ENCODE measurements around the gene C1QA.

GRCh38 chr1:22681556-22682276 is 45.3 kb downstream of the C1QA start:
- TF ChIP-seq LEF1 (IDR thresholded peaks at IDR 0.05; ENCODE audit: borderline replicate concordance) (no peak), NFRKB (IDR thresholded peaks at IDR 0.05) (no peak), ZNF384 (IDR thresholded peaks at IDR 0.05) (no peak), L3MBTL2 (conservative IDR thresholded peaks at IDR 0.05) (no peak), ARNT (IDR thresholded peaks at IDR 0.05) (no peak), SUZ12 (IDR thresholded peaks at IDR 0.05) (no peak), ELF4 (IDR thresholded peaks at IDR 0.05) (no peak), BHLHE40 (IDR thresholded peaks at IDR 0.05; ENCODE audit: borderline replicate concordance) (no peak), SP1 (IDR thresholded peaks at IDR 0.05) (no peak), HDGF (IDR thresholded peaks at IDR 0.05; ENCODE audit: borderline replicate concordance) (no peak), FOXA1 (IDR thresholded peaks at IDR 0.05) (no peak)
